GM12878 (cell line): ENCODE results near the gene PRELID2. TPM values are rescaled to one million over a fixed set of nuclear protein-coding genes. Genes with fewer than 3 reads are reported as not detected.

Experiments
- ATAC-seq: fragments of 200-7000 bp; cut with Tn5 transposase; 3 replicates; pipeline ENCODE4 v1.9.1; 2020; ENCODE audit warnings: mild to moderate bottlenecking, moderate library complexity
- BruUV-seq: library from RNA; stranded (reverse); fragments of 400-500 nt; replicated peaks from 2 replicates; lab custom pipeline; 2021; lab: Mats Ljungman, UMichigan
- CTCF ChIA-PET: fragments of 300-600 bp; sonication (Branson Sonifier 250); formaldehyde crosslinking; extraction: SDS; loops from one replicate; lab custom pipeline; 2021; ENCODE audit warnings: inconsistent platforms; lab: Yijun Ruan, JAX
- POLR2A ChIA-PET: fragments of 350-600 bp; formaldehyde crosslinking; extraction: SDS; loops from one replicate; lab custom pipeline; 2021; ENCODE audit warnings: inconsistent platforms; lab: Charles Lee
- RAD21 ChIA-PET: fragments of 300-600 bp; sonication (Branson Sonifier 250); formaldehyde crosslinking; loops from one replicate; lab custom pipeline; 2023; ENCODE audit warnings: antibody characterized with exemption; ENCODE audit not compliant: unreplicated experiment; lab: Charles Lee
- SMC1A ChIA-PET: fragments of 300-600 bp; sonication (Branson Sonifier 250); formaldehyde crosslinking; loops from one replicate; lab custom pipeline; 2023; ENCODE audit not compliant: unreplicated experiment, uncharacterized antibody; lab: Charles Lee
- DNase-seq: peaks from one replicate; pipeline ENCODE4 v3.0.0-alpha.2; 2011; ENCODE audit warnings: low read depth, low spot score
- FAIRE-seq: peaks from 3 replicates; lab custom pipeline; 2011; peaks lifted over from hg19 to GRCh38; lab: Jason Lieb, UNC
- H2AFZ ChIP-seq: 2 replicates; pipeline ENCODE4 v1.6.0; 2011; ENCODE audit warnings: low read depth, low read length, control low read depth; ENCODE audit not compliant: control insufficient read depth
- H3K27ac ChIP-seq: 2 replicates; pipeline ENCODE4 v1.5.1; 2011; ENCODE audit warnings: control low read depth; ENCODE audit not compliant: control insufficient read depth, insufficient read depth
- H3K27me3 ChIP-seq, 2 experiments: replicated peaks in 1 of 2; 2 replicates each; pipeline versions ENCODE4 v1.6.0 to v1.6.1; 2011; ENCODE audit warnings: low read length in 1 of 2; ENCODE audit not compliant: control insufficient read depth in 2 of 2, insufficient read depth in 2 of 2
- H3K36me3 ChIP-seq, 2 experiments: 2 replicates each; pipeline ENCODE4 v1.5.1; 2011; ENCODE audit warnings: low read length in 1 of 2; ENCODE audit not compliant: control insufficient read depth in 2 of 2, insufficient read depth in 2 of 2
- H3K4me1 ChIP-seq: 2 replicates; pipeline ENCODE4 v1.6.1; 2011; ENCODE audit warnings: mild to moderate bottlenecking, low read length, moderate library complexity, mixed read lengths; ENCODE audit not compliant: control insufficient read depth, insufficient read depth
- H3K4me2 ChIP-seq: 2 replicates; pipeline ENCODE4 v1.6.0; 2011; ENCODE audit warnings: control low read depth; ENCODE audit not compliant: control insufficient read depth, insufficient read depth
- H3K4me3 ChIP-seq: fragments of 200-600 bp; sonication (generic); 2 replicates; pipeline ENCODE4 v1.5.1; 2016
- H3K79me2 ChIP-seq: 2 replicates; pipeline ENCODE4 v1.6.0; 2011; ENCODE audit warnings: low read length; ENCODE audit not compliant: control insufficient read depth, insufficient read depth
- H3K9ac ChIP-seq: 2 replicates; pipeline ENCODE4 v1.8.0; 2011; ENCODE audit warnings: low read length, control low read depth, mixed read lengths; ENCODE audit not compliant: control insufficient read depth, insufficient read depth
- H3K9me3 ChIP-seq: replicated peaks from 3 replicates; pipeline ENCODE4 v1.5.1; 2011; ENCODE audit warnings: mild to moderate bottlenecking, low read length; ENCODE audit not compliant: control insufficient read depth, insufficient read depth
- H4K20me1 ChIP-seq: 2 replicates; pipeline ENCODE4 v1.6.0; 2011; ENCODE audit not compliant: control insufficient read depth, insufficient read depth
- EED ChIP-seq: sonication (generic); IDR thresholded peaks from 2 replicates; pipeline ENCODE4 v1.6.1; 2016; ENCODE audit warnings: antibody characterized with exemption, low read depth
- HDAC6 ChIP-seq: fragments of 200-600 bp; sonication (generic); IDR thresholded peaks from one replicate; pipeline ENCODE4 v1.8.0; 2017; ENCODE audit warnings: antibody characterized with exemption; ENCODE audit not compliant: unreplicated experiment
- HDGF ChIP-seq: fragments of 450-650 bp; IDR thresholded peaks from 2 replicates; pipeline ENCODE4 v1.6.1; 2016; ENCODE audit warnings: antibody characterized with exemption
- KLF5 ChIP-seq: fragments of 450-650 bp; IDR thresholded peaks from 2 replicates; pipeline ENCODE4 v1.6.1; 2014; ENCODE audit warnings: mild to moderate bottlenecking; ENCODE audit not compliant: partially characterized antibody
- PAX5 ChIP-seq: IDR thresholded peaks from 2 replicates; pipeline ENCODE4 v1.6.1; 2011; ENCODE audit warnings: low read depth, low read length, borderline replicate concordance
- SMARCA5 ChIP-seq: fragments of 450-650 bp; IDR thresholded peaks from 2 replicates; pipeline ENCODE4 v1.6.1; 2017; ENCODE audit warnings: mild to moderate bottlenecking
- YY1 ChIP-seq: IDR thresholded peaks from 2 replicates; pipeline ENCODE4 v1.6.1; 2011; ENCODE audit warnings: low read depth, mild to moderate bottlenecking, low read length
- ZBED1 ChIP-seq: IDR thresholded peaks from 2 replicates; pipeline ENCODE4 v1.6.1; 2016; ENCODE audit warnings: borderline replicate concordance
- ZNF384 ChIP-seq: IDR thresholded peaks from 2 replicates; pipeline ENCODE4 v1.6.1; 2012; ENCODE audit warnings: low read depth, mild to moderate bottlenecking, low read length, improper control_type of control experiment, borderline replicate concordance
- WGBS: methylation state at CpG from one replicate; pipeline ENCODE4 v1.1.6; 2016; ENCODE audit warnings: low lambda C conversion rate; ENCODE audit not compliant: insufficient replicate concordance, insufficient coverage; ENCODE audit errors: missing lambda C conversion rate; 5-methylcytosine and 5-hydroxymethylcytosine counted together
- in situ Hi-C: fragments of 300-500 bp; cut with MboI; formaldehyde crosslinking; loops from 9 replicates; pipeline ENCODE4 v1.14.3; 2018; ENCODE audit warnings: mixed read lengths
- intact Hi-C: fragments of 100-400 bp; cut with micrococcal nuclease; formaldehyde crosslinking; loops from one replicate; pipeline ENCODE4 v1.14.2; 2022; ENCODE audit not compliant: unreplicated experiment
- polyA plus RNA-seq, 11 experiments: library from polyadenylated mRNA; depleted of rRNA in 4 of 11; unstranded in 6 of 11; stranded (reverse) in 5 of 11; fragments of >200 nt; fragmentation: Nextera tagmentation in 4 of 11; fragmentation: Illumina TruSeq in 1 of 11; extraction: Ambion mirVana in 4 of 11; extraction: Trizol in 1 of 11; gene quantifications; 1 replicate in 1 of 11; 2 replicates in 10 of 11; pipeline versions ENCODE4 v1.2.1 to v1.2.3, GENCODE V29; 2011 to 2016; ENCODE audit warnings: inconsistent platforms in 2 of 11, missing spikeins in 2 of 11, low read depth in 1 of 11
- total RNA-seq, 4 experiments: library from RNA; depleted of rRNA in 3 of 4; stranded (reverse); fragments of >200 nt in 3 of 4; fragmentation: Illumina TruSeq in 1 of 4; extraction: Trizol in 1 of 4; gene quantifications; 2 replicates each; pipeline versions ENCODE4 v1.2.1 to v1.2.3, GENCODE V29; 2013 to 2021
- TF ChIP-seq, protein P1 (sequence below): fragments of 450-650 bp; formaldehyde crosslinking; IDR thresholded peaks from 2 replicates; pipeline ENCODE4 v1.5.0; 2022; ENCODE audit warnings: mild to moderate bottlenecking, missing genetic modification characterization
- TF ChIP-seq, protein P2 (sequence below): fragments of 450-650 bp; formaldehyde crosslinking; IDR thresholded peaks from 2 replicates; pipeline ENCODE4 v1.4.0; 2022; ENCODE audit warnings: mild to moderate bottlenecking, moderate library complexity

Gene PRELID2
- total and polyA plus RNA-seq, 10 of the 15 experiments (the other 5 are each of a cell fraction or from before 2014, with no cell fraction given): 0.07 to 0.31 (median 0.13) TPM; not detected in 5

DNA sequence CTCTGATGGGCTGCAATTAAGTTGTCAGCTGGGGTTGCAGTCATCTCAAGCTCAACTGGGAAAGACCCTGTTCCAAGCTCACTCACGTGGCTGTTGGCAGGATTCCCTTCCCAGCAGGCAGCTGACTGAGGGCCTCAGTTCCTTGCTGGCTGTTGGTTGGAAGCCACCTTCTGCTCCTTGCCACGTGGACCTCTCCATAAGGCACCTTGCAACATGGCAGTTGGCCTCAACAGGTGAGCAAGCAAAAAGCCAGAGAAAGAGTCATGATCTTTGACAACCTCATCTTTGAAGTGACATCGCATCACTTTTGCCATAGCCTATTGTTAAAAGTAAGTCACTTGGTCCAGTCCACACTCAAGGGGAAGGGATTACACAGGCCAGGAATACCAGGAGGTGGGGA lies 17.8 kb upstream of the PRELID2 start:
- in situ Hi-C loops: no loop called here
- H3K9ac ChIP-seq: no peak overlapping the region
- H3K27ac ChIP-seq: no peak overlapping the region
- H3K36me3 ChIP-seq: no peaks in the 10 kb centered on the region
- H4K20me1 ChIP-seq: no peaks in the 10 kb centered on the region
- H2AFZ ChIP-seq: no peak overlapping the region
- no TSS peak for BruUV-seq
- ChIA-PET RAD21 (no interaction called here), POLR2A (no interaction called here), CTCF (no interaction called here), SMC1A (no interaction called here)
- no peak overlapping the region for H3K4me2 ChIP-seq
- WGBS: 33% methylated on average over 3 of the region's 3 CpGs
- intact Hi-C loops: no loop called here
- no peaks in the 10 kb centered on the region for H3K9me3 ChIP-seq
- no peak for FAIRE-seq
- H3K4me1 ChIP-seq: no peaks in the 10 kb centered on the region
- no peak overlapping the region for H3K4me3 ChIP-seq
- no peaks in the 10 kb centered on the region for H3K79me2 ChIP-seq
- TF ChIP-seq, protein P1, sequence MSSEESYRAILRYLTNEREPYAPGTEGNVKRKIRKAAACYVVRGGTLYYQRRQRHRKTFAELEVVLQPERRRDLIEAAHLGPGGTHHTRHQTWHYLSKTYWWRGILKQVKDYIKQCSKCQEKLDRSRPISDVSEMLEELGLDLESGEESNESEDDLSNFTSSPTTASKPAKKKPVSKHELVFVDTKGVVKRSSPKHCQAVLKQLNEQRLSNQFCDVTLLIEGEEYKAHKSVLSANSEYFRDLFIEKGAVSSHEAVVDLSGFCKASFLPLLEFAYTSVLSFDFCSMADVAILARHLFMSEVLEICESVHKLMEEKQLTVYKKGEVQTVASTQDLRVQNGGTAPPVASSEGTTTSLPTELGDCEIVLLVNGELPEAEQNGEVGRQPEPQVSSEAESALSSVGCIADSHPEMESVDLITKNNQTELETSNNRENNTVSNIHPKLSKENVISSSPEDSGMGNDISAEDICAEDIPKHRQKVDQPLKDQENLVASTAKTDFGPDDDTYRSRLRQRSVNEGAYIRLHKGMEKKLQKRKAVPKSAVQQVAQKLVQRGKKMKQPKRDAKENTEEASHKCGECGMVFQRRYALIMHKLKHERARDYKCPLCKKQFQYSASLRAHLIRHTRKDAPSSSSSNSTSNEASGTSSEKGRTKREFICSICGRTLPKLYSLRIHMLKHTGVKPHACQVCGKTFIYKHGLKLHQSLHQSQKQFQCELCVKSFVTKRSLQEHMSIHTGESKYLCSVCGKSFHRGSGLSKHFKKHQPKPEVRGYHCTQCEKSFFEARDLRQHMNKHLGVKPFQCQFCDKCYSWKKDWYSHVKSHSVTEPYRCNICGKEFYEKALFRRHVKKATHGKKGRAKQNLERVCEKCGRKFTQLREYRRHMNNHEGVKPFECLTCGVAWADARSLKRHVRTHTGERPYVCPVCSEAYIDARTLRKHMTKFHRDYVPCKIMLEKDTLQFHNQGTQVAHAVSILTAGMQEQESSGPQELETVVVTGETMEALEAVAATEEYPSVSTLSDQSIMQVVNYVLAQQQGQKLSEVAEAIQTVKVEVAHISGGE (CRISPR knock-in tag): no peak
- TF ChIP-seq HDGF (no peak), ZNF384 (no peak)
- no peak for ATAC-seq
- H3K27me3 ChIP-seq: no peaks in the 10 kb centered on the region
- no peak for DNase-seq

DNA sequence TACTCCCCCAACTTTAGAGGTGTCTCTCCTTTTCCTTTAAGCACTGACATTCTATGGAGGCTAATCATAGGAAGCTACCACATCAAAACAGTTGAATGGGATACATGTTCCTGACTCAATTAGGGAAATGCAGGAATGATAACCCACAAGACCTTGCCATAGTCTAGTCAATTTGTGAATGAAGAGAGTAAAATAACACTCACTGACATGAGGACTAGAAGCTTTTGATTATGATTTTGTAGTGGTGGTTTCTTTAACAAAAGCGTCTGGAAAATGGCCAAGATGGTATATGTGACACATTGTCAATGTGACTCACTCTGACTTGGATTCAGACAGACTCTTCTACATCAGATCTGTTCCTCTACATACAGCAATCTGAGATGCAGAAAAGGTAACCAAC lies 13.7 kb upstream of the PRELID2 start:
- Histone ChIP-seq H4K20me1 (no peaks in the 10 kb centered on the region), H3K4me1 (no peaks in the 10 kb centered on the region), H3K4me3 (no peak overlapping the region), H3K36me3 (no peaks in the 10 kb centered on the region), H3K9me3 (no peaks in the 10 kb centered on the region), H2AFZ (no peak overlapping the region), H3K9ac (no peak overlapping the region), H3K4me2 (no peak overlapping the region), H3K79me2 (no peaks in the 10 kb centered on the region), H3K27ac (no peak overlapping the region), H3K27me3 (no peaks in the 10 kb centered on the region)
- ATAC-seq (no peak), DNase-seq (no peak), FAIRE-seq (no peak)
- CTCF ChIA-PET: no interaction called here
- no TSS peak for BruUV-seq
- 25% methylated on average over 1 of the region's 1 CpG for WGBS
- POLR2A ChIA-PET: no interaction called here
- SMC1A ChIA-PET: no interaction called here
- RAD21 ChIA-PET: no interaction called here
- in situ Hi-C loops: no loop called here
- intact Hi-C loops: no loop called here
- TF ChIP-seq, protein P2, sequence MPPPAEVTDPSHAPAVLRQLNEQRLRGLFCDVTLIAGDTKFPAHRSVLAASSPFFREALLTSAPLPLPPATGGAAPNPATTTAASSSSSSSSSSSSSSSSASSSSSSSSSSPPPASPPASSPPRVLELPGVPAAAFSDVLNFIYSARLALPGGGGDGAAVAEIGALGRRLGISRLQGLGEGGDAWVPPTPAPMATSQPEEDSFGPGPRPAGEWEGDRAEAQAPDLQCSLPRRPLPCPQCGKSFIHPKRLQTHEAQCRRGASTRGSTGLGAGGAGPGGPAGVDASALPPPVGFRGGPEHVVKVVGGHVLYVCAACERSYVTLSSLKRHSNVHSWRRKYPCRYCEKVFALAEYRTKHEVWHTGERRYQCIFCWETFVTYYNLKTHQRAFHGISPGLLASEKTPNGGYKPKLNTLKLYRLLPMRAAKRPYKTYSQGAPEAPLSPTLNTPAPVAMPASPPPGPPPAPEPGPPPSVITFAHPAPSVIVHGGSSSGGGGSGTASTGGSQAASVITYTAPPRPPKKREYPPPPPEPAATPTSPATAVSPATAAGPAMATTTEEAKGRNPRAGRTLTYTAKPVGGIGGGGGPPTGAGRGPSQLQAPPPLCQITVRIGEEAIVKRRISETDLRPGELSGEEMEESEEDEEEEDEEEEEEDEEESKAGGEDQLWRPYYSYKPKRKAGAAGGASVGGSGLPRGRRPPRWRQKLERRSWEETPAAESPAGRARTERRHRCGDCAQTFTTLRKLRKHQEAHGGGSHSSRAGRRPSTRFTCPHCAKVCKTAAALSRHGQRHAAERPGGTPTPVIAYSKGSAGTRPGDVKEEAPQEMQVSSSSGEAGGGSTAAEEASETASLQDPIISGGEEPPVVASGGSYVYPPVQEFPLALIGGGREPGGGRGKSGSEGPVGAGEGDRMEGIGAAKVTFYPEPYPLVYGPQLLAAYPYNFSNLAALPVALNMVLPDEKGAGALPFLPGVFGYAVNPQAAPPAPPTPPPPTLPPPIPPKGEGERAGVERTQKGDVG (CRISPR knock-in tag): no peak
- TF ChIP-seq ZBED1 (no peak), EED (no peak), KLF5 (no peak), PAX5 (no peak), YY1 (no peak), SMARCA5 (no peak), HDAC6 (no peak)
